Aortic smooth muscle cell (primary cell): Measurements from ENCODE around the gene UMPS. TPM values are rescaled to one million over a fixed set of nuclear protein-coding genes. Genes with fewer than 3 reads are reported as not detected.

Experiments
- total RNA-seq: library from RNA; depleted of rRNA; stranded (reverse); fragments of >200 nt; gene quantifications from 2 replicates; pipeline ENCODE4 v1.2.3, GENCODE V29; 2014

UMPS gene
- 24.2 and 29.6 TPM in 2 replicates for total RNA-seq

DNA sequence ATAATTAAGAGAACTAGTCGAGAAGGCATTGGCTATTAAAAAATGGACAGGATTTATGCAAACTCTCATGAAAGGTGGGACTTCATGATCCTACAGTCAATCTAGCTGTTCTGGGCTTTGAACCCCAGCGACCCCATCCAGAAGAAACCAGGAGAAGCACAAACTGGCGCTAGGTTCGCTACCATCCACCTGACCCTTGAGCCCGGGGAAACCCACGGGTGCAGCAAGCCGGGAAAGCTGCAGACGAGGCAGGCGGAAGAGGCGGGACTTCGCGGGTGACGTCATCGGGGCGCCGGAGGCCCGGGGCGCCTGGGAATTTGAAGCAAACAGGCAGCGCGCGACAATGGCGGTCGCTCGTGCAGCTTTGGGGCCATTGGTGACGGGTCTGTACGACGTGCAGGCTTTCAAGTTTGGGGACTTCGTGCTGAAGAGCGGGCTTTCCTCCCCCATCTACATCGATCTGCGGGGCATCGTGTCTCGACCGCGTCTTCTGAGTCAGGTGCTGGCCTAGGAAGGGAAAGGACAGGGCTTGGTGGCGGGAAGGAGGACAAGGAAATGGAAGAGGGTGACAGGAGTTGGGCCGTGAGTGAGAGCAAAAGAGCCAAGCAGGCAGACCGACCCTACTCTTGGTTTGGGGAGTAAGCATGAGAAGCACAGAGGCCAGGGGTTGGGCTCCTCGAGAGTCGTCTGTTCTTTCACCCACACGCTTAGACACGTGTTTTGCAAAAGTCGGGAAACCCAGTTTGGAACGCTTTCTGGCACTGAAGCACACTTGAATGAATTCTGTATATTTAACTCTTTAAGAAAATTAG is at the start of gene UMPS:
TSS of gene UMPS (plus strand) at position 324 of the 812 bp plus-strand sequence. CDS start at position 344, 20 bp downstream.

Other genes starting within 250 kb of the UMPS start
- 543 and 583 TPM in 2 replicates for gene ITGB5, start 156.9 kb downstream of the UMPS start, total RNA-seq
- not detected in 2 replicates for gene MUC13, start 204.3 kb downstream of the UMPS start, total RNA-seq